Bronchial epithelial cell (primary cell): ENCODE measurements around the gene IGFBP7. TPM values are rescaled to one million over a fixed set of nuclear protein-coding genes. Genes with fewer than 3 reads are reported as not detected.
A peak's percentile ranks its signal among the peaks of the same experiment; 100 is the strongest.

Experiments used
- DNase-seq: peaks from one replicate; pipeline ENCODE4 v3.0.0-alpha.2; 2010; ENCODE audit warnings: low read depth
- FAIRE-seq: peaks from 2 replicates; lab custom pipeline; 2011; peaks lifted over from hg19 to GRCh38; lab: Jason Lieb, UNC
- H3K27me3 ChIP-seq: 2 replicates; pipeline ENCODE4 v1.5.1; 2011; ENCODE audit warnings: low read length; ENCODE audit not compliant: control insufficient read depth, insufficient read depth
- H3K36me3 ChIP-seq: 2 replicates; pipeline ENCODE4 v1.5.1; 2011; ENCODE audit warnings: low read length; ENCODE audit not compliant: control insufficient read depth, insufficient read depth
- H3K4me3 ChIP-seq: 2 replicates; pipeline ENCODE4 v1.5.1; 2011; ENCODE audit warnings: mild to moderate bottlenecking, low read depth, low read length, control low read depth
- total RNA-seq: library from RNA; depleted of rRNA; stranded (reverse); fragments of >200 nt; gene quantifications from 2 replicates; pipeline ENCODE4 v1.2.1, GENCODE V29; 2014
- TF ChIP-seq, protein P1 (sequence below): IDR thresholded peaks from 2 replicates; pipeline ENCODE4 v1.5.1; 2011; ENCODE audit warnings: mild to moderate bottlenecking, moderate library complexity, low read length, control low read depth, inconsistent platforms; ENCODE audit not compliant: insufficient read depth, severe bottlenecking

IGFBP7 gene
- total RNA-seq, 1 donor from 2014 or later, result 92.9 TPM

DNA sequence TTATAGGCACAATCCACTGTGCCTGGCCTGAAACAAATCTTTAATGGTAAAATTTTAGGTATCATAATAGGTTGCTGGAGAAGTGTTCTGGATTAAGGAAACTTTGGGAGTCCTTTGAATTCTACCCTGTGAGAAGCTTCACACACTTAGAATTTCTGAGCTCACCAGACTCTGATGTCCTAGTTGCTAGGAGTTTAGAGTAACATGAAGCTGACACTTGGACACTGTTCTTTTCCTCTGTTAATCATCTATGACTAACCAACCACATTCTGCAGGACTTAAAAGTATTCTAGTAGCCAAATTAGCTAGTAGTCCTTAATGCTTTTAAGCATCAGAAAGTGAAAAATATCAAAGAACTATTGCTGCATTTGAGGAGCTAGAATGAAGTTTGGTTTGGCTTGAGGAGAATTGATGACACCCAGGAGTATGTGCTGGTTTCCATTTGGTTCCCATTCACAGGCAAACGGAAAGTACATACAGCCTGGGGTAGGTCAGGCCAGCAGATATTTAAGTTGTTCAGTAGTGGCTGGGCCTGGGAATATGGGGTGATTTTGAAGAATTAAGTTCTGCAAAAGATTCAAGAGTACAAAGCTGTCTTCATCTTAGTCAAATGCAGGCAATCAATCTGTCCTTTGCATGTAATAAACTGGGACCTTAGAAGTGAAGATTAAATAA, 38.8 kb upstream of the IGFBP7 start:
- H3K4me3 ChIP-seq, result no peak overlapping the region
- no peak for FAIRE-seq
- no peaks in the 10 kb centered on the region for H3K27me3 ChIP-seq
- DNase-seq, result peak; percentile 92
- H3K36me3 ChIP-seq, result no peaks in the 10 kb centered on the region
- TF ChIP-seq, protein P1, sequence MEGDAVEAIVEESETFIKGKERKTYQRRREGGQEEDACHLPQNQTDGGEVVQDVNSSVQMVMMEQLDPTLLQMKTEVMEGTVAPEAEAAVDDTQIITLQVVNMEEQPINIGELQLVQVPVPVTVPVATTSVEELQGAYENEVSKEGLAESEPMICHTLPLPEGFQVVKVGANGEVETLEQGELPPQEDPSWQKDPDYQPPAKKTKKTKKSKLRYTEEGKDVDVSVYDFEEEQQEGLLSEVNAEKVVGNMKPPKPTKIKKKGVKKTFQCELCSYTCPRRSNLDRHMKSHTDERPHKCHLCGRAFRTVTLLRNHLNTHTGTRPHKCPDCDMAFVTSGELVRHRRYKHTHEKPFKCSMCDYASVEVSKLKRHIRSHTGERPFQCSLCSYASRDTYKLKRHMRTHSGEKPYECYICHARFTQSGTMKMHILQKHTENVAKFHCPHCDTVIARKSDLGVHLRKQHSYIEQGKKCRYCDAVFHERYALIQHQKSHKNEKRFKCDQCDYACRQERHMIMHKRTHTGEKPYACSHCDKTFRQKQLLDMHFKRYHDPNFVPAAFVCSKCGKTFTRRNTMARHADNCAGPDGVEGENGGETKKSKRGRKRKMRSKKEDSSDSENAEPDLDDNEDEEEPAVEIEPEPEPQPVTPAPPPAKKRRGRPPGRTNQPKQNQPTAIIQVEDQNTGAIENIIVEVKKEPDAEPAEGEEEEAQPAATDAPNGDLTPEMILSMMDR, result no peak

DNA sequence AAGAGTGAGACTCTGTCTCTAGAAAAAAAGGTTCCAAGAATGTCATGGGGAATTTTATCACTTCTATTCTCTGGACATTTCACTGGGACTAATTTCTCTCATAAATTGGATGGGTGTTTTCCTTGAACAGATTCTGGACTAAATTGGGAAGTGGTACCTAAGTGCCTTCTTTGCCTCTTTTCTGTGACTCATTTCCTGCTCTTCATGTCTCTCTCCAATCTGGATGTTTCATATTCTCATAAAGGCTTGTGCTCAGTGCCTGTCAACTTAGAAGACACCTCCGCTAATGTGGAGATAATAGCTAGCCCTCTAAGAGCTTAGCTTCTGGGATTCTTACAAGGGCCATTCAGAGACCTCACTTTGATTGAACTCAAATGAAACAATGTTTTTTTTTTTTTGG, 38.0 kb upstream of the IGFBP7 start:
- Histone ChIP-seq H3K36me3 (no peaks in the 10 kb centered on the region), H3K4me3 (no peak overlapping the region), H3K27me3 (no peaks in the 10 kb centered on the region)
- FAIRE-seq (no peak), DNase-seq (peak; percentile 40)
- TF ChIP-seq, protein P1, result no peak

DNA sequence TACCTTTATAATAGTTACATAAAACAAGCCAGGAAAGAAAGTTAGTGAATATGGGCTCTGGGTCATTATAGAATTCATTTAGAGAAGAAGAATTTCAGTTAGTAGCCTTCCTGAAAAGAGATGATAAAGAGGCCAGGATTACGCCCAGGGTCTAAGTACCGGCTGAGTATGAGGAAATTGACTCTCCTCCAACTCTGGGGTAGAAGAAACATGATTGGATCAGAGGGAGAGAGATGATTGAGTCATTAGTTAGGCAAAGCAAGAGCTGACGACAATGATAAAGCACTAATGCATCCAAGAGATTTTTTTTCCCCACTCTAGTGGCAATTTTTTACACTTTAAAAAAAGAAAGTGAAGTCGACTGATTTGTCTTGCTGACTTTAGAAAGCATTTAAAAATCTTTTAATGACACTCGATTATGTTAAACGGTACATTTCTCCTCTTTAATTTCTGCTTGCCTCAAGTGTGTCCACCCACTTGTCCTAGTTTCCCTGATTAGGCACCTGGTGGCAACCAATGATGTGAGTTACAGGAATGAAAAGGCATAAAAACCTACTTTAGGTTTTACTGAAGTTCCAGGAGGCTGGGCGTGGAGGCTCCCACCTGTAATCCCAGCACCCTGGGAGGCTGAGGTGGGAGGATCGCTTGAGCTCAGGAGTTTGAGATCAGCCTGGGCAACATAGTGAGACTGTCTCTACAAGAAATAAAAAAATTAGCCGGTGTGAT, 37.3 kb upstream of the IGFBP7 start:
- DNase-seq, result peak; percentile 88
- FAIRE-seq, result peak; percentile 18
- no peaks in the 10 kb centered on the region for H3K36me3 ChIP-seq
- TF ChIP-seq, protein P1, result no peak
- no peaks in the 10 kb centered on the region for H3K27me3 ChIP-seq
- no peak overlapping the region for H3K4me3 ChIP-seq

DNA sequence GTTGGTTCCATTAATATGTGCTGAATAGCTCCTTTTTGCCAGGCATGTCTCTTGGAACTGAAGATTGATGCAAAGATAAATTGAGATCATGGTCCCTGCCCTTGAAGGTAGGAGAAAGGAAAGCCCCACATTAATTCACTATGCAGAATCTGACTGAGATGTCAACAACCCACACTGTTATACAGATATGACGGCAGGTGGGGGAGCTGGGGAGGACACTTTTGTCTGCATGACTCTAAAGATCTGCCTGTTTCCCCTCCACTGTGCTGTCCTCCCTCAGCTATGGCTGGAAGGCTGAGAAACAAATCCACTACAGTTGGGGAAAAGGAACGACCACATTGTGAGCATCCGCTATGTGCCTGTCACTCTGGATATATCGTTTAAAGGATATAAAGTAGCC, 36.3 kb upstream of the IGFBP7 start:
- DNase-seq, result no peak
- Histone ChIP-seq H3K27me3 (no peaks in the 10 kb centered on the region), H3K4me3 (no peak overlapping the region), H3K36me3 (no peaks in the 10 kb centered on the region)
- no peak for FAIRE-seq
- TF ChIP-seq, protein P1, result no peak

DNA sequence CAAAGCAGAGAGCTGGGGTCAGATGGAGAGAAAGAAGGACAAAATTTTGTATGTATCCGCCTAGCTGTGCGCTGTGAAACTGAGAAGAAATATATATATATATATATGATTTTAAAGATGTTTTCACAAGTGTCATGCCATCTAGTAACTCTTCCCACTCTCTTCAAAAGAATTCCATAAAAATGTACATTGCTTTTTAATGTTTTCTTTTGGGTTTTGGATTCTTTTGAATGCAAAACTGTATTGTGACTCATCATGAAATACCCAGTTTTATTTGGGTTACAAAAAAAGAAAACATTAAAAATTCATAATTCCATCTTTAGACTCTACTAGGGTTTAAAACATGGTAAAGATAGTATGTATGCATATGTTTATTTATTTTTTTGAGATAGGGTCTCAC, 34.3 kb upstream of the IGFBP7 start:
- FAIRE-seq (no peak), DNase-seq (no peak)
- Histone ChIP-seq H3K36me3 (no peaks in the 10 kb centered on the region), H3K27me3 (no peaks in the 10 kb centered on the region), H3K4me3 (no peak overlapping the region)
- TF ChIP-seq, protein P1, result no peak
